SK-N-SH treated with all-trans-retinoic acid at 6 μM for 48 hours (cell line): ENCODE measurements around the gene EZR.

Experiments used
- ISL1 ChIP-seq: fragments of 250-450 bp; sonication (Bioruptor Pico); IDR thresholded peaks from 2 replicates; pipeline ENCODE4 v2.1.2; 2022; ENCODE audit warnings: mild to moderate bottlenecking, moderate library complexity
- SNAI2 ChIP-seq: fragments of 250-450 bp; sonication (Bioruptor Pico); IDR thresholded peaks from 2 replicates; pipeline ENCODE4 v1.5.0; 2020; ENCODE audit warnings: mild to moderate bottlenecking, moderate library complexity
- TCF4 ChIP-seq: fragments of 250-450 bp; sonication (Bioruptor Pico); IDR thresholded peaks from 2 replicates; pipeline ENCODE4 v1.8.0; 2021; ENCODE audit warnings: mild to moderate bottlenecking, moderate library complexity, borderline replicate concordance
- TOX ChIP-seq: fragments of 250-450 bp; sonication (Bioruptor Pico); IDR thresholded peaks from 2 replicates; pipeline ENCODE4 v1.8.0; 2021; ENCODE audit warnings: mild to moderate bottlenecking, moderate library complexity, borderline replicate concordance
- ZFP3 ChIP-seq: fragments of 250-450 bp; sonication (Bioruptor Pico); IDR thresholded peaks from 2 replicates; pipeline ENCODE4 v1.5.0; 2020; ENCODE audit warnings: mild to moderate bottlenecking, moderate library complexity
- ZNF70 ChIP-seq: fragments of 450-650 bp; formaldehyde crosslinking; IDR thresholded peaks from 2 replicates; pipeline ENCODE4 v1.5.0; 2020; ENCODE audit warnings: mild to moderate bottlenecking, moderate library complexity
- TF ChIP-seq, protein P1 (sequence below): fragments of 250-450 bp; sonication (Bioruptor Pico); IDR thresholded peaks from 2 replicates; pipeline ENCODE4 v1.5.1; 2020; ENCODE audit warnings: low read depth, mild to moderate bottlenecking, moderate library complexity
- TF ChIP-seq, protein P2 (sequence below): fragments of 250-450 bp; sonication (Bioruptor Pico); IDR thresholded peaks from 2 replicates; pipeline ENCODE4 v1.8.0; 2020; ENCODE audit warnings: mild to moderate bottlenecking, moderate library complexity, borderline replicate concordance

DNA sequence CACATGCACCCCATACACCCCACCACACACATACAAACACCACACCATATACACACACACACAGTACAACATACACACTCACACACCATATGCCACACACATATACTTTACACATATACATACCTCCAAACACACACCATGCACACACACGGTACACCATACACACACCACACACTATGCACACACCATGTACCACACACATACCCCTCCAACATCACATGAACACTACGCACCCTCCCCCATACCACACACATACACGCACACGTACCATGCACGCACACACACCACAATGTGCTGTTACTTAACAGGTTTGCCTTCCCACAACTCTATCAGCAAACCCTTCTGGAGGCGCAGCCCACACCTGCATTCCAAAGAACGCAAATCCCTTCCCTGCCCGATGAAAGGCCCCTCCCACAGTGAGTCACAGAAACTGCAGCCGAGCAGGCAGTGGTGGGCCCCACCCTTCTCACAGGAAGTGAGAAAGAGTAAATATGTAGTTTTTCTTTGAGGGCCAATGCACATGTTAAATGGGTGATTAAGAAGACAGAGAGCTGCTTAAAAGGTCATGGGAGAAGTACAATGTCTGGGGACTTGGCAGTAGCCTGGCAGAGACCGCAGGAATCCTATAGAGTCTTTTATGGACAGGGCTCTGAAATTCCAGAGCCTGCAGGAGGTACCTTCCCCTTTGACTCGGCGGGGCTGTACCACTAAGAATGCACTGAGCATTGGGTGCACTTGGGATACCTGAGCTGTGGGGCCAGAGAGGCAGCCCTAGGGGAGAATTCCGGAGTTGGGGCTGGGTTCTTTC is 34.1 kb upstream of the EZR start:
- TF ChIP-seq TOX (CRISPR knock-in tag) (no peak), TCF4 (CRISPR knock-in tag) (no peak), ZNF70 (CRISPR knock-in tag) (no peak), SNAI2 (CRISPR knock-in tag) (no peak), ISL1 (CRISPR knock-in tag) (no peak), ZFP3 (CRISPR knock-in tag) (no peak)
- TF ChIP-seq, protein P1, sequence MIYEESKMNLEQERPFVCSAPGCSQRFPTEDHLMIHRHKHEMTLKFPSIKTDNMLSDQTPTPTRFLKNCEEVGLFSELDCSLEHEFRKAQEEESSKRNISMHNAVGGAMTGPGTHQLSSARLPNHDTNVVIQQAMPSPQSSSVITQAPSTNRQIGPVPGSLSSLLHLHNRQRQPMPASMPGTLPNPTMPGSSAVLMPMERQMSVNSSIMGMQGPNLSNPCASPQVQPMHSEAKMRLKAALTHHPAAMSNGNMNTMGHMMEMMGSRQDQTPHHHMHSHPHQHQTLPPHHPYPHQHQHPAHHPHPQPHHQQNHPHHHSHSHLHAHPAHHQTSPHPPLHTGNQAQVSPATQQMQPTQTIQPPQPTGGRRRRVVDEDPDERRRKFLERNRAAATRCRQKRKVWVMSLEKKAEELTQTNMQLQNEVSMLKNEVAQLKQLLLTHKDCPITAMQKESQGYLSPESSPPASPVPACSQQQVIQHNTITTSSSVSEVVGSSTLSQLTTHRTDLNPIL (CRISPR knock-in tag) = no peak
- TF ChIP-seq, protein P2, sequence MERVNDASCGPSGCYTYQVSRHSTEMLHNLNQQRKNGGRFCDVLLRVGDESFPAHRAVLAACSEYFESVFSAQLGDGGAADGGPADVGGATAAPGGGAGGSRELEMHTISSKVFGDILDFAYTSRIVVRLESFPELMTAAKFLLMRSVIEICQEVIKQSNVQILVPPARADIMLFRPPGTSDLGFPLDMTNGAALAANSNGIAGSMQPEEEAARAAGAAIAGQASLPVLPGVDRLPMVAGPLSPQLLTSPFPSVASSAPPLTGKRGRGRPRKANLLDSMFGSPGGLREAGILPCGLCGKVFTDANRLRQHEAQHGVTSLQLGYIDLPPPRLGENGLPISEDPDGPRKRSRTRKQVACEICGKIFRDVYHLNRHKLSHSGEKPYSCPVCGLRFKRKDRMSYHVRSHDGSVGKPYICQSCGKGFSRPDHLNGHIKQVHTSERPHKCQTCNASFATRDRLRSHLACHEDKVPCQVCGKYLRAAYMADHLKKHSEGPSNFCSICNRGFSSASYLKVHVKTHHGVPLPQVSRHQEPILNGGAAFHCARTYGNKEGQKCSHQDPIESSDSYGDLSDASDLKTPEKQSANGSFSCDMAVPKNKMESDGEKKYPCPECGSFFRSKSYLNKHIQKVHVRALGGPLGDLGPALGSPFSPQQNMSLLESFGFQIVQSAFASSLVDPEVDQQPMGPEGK = no peak
